GM12892 (cell line): Measurements from ENCODE around the gene SEPTIN6.

ENCODE experiments used
- POLR2A ChIP-seq: IDR thresholded peaks from 2 replicates; pipeline ENCODE4 v1.6.1; 2011; ENCODE audit warnings: low read depth, low read length, control low read depth
- POLR2AphosphoS5 ChIP-seq: IDR thresholded peaks from 2 replicates; pipeline ENCODE4 v1.6.1; 2011; ENCODE audit warnings: low read depth, low read length, control low read depth

DNA sequence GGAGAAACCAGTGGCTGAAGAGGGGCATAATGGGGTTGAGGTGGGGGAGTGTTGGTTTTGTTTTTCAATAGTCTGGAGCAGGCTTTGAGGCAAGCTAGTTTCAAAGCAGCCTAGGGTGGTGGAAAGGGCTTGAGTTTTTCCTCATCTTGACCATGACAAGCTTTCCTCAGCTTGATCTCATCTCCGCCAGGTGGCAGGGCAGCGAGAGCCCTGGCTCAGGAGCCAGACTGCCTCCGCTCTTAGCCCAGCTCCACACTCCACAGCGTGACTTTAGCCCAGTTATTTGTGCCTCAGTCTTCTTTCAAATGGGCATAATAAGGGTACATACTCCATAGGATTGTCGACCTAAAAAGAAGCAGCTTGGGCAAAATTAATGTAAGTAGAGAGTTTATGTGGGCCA lies 35.5 kb upstream of the SEPTIN6 start:
- TF ChIP-seq POLR2A (no peak), POLR2AphosphoS5 (no peak)
